ENCODE data around the gene FLOT2. TPM values are rescaled to one million over a fixed set of nuclear protein-coding genes. Genes with fewer than 3 reads are reported as not detected.
"Not testable (repeated sequence)": the region's sequence is repeated elsewhere in the genome, so short reads cannot be mapped to it uniquely, and the experiment has no call there.

Gene FLOT2
- total RNA-seq, 1 donor from 2014 or later, result 158 TPM

DNA sequence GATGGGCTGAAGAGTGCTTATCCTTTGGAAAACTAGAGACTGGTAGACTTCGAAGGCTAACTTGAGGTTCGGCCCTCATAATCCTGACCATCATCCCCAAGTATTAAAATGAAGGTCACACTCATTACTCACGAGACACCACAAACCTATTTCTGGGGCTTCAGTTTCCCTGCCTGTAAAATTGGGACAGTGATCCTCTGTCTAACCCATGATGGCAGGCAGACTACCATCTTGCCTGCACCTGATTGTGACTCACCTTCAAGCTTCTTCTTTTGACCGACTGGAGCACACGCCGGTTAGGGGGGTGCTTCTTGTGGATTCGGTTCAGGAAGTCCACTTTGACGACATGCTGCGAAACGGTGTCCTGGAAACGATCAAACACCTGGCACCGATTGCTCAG is 19.5 kb upstream of the FLOT2 start:
- DNase-seq (ENCODE audit: low read depth), result no peak

DNA sequence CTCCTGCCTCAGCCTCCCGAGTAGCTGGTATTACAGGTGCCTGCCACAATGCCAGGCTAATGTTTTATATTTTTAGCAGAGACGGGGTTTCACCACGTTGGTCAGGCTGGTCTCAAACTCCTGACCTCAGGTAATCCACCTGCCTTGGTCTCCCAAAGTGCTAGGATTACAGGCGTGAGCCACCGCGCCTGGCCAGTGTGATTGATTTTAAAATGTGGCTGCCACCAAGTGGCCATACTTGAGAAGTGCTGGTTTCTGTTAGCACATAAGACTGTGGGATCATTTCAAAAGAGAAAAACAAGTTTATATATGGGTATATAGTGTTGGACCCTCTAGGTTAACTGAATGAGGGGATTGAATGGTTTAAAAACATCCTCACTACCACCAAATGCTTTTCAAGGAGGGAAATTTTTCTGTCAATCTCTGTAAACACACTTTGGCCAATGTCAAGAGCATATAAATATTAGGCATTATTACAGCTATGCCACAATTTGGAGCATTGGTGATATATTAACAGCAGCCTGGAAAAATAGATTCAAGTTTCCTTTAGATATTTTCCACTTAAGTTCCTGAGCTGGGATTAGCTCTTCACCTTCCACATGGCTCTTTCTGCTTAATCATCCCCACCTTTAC is 18.9 kb upstream of the FLOT2 start:
- peak; percentile 54 for DNase-seq (ENCODE audit: low read depth)

- no peak for DNase-seq (ENCODE audit: low read depth)
Measured at GRCh38 chr17:28912938-28913333, 15.4 kb upstream of the FLOT2 start.

- DNase-seq (ENCODE audit: low read depth), result no peak
Measured at GRCh38 chr17:28912281-28912937, 14.9 kb upstream of the FLOT2 start.

DNA sequence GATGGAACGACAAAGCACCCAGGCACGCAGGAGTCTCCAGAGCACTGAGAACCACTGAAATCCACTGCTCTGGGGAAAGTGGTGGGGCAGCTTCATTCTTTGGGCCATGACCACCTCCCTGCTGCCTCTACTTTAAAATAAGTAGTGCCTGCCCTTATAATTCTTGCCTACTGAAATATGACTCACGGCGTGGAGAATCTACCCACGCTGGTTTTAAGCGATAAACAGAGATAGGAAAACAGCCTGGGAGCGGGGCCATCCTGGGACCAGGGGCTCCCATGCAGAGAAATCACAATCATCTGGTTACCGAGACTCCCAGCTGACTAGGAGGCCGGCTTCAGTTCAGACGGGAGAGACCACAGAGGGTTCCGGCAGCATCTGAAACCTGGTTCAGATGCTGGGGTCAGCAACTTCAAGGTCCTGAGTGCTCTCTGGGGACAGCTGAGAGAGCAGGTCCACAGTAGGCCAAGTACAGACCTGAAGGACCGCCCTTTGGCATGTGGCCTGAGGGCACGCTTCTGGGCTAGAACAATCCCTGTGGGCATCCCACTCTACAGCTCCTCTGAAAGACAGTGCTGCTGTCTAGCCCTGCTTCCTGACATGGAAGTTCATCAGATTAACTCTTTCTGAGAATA is 14.0 kb upstream of the FLOT2 start:
- DNase-seq (ENCODE audit: low read depth), result no peak

- no peak for DNase-seq (ENCODE audit: low read depth)
Measured at GRCh38 chr17:28910534-28910933, 13.0 kb upstream of the FLOT2 start.

DNA sequence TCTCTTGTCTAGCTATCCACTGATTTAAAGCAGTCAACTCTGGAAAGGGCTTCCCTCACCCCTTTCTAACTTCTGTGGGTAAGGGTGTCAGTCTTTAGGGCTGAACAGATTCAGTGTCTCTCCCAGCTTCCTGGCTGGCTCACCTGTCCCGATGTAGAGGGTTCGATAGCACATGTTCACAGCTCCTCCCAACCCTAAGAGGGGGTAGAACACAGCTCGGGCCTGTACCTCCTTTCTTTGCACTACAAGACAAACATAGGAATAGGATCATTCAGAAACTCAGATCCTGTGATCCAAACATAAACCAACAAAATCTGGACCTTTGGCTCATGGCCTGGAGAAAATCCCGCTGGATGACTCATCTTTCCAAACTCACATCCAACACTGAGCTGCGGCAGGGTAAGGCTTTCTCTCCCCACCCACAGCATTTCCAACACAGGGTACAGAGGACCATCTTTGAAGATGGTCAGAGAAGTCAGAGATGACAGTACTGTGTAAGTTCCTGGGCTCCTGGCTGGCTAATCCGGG is 11.2 kb upstream of the FLOT2 start:
- peak; percentile 36 for DNase-seq (ENCODE audit: low read depth)

DNA sequence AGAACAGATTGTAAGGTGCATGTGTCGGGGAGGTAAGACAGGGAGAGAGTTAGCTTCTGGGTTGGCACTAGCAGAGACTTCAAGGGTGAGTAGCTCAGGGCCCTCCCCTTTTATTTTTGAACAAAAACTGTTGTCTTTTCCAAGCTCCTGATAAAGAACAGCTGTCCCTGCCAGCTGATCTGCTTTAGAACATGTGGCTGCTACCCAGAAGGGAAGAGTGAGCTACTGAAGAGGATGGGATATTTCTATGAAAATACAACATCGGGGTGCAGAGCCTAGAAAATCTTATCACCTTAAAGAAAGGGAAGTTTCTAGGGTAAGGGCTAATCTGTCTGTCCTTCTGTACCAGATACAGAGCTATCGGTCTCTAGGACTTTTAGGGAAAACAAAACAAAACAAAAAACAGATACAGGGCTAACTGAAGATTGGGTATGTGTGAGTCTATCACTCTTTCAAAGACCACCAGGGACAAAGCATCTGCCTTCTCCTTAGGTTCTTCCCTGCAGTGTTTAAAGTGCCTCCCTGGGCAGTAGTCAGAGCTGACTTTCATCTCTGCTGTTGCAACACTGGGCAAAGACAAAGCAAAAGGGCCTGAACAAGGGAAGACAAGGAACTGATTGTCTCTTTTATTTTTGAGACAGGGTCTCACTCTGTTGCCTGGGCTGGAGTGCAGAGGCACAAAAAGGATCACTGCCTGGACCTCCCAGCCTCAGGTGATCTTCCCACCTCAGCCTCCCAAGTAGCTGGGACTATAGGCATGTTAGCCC is 10.4 kb upstream of the FLOT2 start:
- no peak for DNase-seq (ENCODE audit: low read depth)

DNA sequence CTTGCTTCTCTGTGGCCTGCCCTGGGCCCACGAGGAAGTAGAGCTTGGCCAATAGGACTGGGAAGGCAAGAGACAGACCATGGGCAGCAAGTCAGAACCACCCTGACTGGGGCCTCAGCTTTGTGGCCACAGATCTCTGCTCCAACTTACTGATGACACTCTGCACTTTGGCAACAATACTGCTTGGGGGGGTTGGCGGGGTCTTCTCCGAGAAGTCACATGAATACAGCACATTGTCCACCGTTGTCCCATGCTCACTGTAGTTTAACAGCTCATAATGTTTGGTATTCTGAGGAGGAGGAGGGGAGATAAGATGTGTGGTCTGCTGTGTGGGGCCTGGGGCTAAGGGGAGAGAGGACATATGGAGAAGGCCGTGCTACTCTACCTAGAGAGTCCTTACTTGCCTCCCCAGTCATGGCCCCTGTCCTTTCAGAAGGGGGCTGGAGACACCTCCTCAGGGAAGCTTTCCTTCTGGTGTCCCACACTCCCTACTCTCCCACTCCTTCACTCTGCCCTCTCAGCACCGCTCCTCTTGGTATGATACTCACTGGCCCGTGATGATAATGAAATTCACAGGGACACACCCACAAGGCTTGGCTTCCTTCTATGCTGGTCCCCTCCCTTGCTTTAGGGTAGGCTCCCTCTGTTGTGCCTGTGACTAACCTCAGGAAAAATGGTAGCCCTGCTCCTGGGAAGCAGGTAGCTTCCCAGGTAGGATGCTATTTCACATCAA is 9.3 kb upstream of the FLOT2 start:
- DNase-seq (ENCODE audit: low read depth), result no peak

DNA sequence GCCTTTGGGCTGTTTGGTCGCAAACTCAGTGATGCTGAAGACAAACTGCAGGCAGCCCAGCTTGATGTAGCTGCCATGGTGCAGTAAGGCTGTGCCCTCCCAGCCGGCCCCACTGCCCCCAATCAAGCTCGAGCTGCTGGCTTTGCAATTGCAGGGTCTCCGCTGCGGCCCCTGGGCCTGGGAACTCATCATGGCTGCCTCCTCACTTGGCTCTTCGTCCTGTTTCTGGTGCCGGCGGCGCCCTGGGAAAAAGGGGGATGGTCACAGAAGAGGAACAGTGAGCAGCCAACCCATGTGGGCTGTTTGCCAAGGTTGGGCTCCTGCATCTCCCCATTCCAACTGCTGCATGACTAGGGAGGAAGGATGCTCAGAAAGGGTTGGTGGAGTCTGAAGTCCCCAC is 8.7 kb upstream of the FLOT2 start:
- DNase-seq (ENCODE audit: low read depth), result no peak

DNA sequence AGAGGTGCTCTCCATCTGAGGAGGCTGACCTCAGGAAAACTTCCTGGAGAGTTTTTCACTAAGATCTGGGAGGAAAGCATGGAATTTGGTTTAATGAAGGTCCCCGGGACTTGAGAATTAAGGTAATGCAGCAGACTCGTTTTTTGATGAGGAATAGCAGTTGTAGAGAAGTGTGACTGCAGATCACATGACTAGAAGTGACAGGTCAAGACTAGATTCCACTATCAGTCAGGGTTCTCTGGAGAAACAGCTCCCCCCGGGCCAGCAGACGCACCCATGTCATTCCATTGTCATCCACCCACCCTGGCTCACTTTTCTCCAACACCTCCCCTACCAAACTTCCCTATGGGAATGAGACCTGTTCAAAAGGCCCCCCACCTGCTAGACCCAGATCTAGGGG is 7.3 kb upstream of the FLOT2 start:
- no peak for DNase-seq (ENCODE audit: low read depth)

GRCh38 chr17:28903546-28903841 is 6.0 kb upstream of the FLOT2 start:
- not testable (repeated sequence) for DNase-seq (ENCODE audit: low read depth)

DNA sequence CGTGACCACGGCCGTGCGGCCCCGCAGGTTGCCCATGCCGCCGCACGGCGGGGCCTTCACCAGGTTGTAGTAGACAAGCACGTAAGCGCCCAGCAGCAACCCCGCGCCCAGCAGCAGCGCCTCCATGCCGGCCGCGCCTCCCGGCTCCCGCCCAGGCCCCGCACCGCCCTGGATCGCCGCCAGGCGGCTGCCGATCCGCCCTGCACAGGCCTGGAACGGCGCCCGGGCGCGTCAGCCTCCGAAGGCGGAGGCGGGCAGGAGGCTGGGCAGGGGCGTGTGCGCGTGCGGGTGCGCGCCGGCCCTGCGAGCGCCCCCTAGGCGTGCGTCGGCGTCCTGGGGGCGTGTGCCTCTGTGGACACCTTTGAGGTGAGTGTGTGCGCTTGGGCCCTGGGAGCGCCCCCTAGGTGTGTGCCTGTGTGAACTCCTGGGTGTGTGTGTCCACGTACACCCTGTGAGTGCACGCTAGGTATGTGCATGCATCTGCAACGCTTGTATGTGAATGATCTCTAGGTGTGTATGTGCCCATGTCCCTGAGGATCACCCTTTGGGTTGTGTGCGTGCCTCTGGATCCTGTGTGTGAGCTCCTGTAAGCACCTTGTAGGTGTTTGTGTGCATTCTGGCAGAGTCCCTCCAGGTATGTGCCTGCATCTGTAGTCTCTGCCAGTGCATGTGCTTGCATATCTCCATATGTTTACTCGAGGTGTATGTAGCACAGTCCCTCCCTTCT is 5.4 kb upstream of the FLOT2 start, which contains the start of gene DHRS13:
TSS of gene DHRS13 (minus strand) at position 261 of the 727 bp plus-strand sequence. CDS start at position 126, 135 bp downstream.
- DNase-seq (ENCODE audit: low read depth), result peak; percentile 70

DNA sequence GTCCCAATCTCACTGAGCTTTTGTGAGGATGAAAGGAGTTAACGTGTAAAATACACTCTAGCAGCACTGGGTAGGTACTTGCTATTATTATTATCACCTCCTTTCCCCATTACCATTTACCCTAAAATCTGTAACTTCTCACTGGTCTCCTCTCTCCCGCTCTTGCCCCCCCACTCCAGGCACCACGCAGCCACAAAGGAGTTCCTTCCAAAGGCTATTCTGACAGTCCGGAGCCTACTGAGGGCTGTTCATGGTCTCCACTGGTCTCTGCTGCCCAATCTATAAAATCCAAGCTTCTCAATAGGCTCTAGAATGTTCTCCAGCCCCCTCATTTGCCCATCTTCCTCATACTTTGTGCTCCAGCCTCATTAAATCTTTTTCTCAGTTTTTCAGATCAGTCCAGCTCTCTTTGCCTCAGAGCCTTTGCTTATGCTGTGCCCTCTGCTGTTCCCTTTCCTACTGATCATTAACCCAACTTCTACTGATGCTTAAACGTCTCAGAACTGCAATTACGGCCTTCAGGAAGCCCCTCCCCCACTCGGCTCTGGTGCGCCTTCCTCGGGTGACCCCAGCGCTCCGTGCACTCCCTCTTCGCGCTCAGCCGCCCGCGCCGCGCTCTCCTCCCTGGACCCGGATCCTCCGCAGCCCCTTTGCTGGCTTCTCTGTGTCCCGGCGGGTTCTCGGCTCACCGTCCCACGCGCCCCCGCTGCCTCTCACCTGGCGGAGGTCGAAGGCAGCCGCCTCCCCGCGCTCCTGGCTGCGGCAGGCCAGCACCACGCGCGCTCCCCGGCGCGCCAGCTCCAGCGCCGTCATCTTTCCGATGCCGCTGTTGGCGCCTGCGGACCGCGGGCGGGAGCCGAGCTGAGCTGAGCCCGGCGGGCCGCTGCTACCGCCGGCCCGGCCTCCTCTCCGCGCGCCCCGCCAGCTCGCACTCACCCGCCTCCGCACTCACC is 4.6 kb upstream of the FLOT2 start:
- DNase-seq (ENCODE audit: low read depth), result peak; percentile 54

DNA sequence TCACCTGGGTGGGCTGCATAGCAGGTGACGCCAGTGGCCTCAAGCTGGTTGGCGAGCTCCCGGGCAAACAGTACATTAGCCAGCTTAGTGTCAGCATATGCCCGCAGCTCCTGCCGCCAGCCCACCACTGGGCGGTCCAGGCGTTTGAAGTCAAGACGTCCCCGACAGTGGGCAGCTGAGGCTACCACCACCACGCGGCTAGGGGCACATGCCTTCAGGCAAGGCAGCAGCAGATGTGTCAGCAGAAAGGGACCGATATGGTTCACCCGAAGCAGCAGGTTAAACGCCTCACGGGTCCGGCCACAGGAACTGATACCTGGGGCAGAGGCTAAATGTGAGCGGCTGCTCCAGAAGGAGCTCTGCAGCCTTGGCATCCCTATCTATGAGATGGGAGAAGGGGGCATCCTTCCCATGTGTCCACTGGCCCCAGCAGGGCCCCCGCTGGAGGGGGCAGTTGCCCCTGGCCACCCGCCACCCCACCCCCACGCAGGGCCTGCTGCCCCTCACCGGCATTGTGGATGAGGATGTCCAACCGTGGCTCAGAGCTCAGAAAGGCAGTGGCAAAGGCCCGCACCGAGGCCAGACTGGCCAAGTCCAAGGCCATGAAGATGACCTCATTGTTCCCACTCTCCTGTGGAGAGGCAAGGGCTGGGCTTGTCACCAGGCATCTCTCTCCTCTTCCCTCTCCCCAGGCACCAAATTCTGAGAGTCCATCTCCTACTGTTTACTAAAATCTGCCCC is 3.6 kb upstream of the FLOT2 start:
- DNase-seq (ENCODE audit: low read depth), result no peak

GRCh38 chr17:28899212-28899815 is 1.8 kb upstream of the FLOT2 start:
- DNase-seq (ENCODE audit: low read depth), result no peak

DNA sequence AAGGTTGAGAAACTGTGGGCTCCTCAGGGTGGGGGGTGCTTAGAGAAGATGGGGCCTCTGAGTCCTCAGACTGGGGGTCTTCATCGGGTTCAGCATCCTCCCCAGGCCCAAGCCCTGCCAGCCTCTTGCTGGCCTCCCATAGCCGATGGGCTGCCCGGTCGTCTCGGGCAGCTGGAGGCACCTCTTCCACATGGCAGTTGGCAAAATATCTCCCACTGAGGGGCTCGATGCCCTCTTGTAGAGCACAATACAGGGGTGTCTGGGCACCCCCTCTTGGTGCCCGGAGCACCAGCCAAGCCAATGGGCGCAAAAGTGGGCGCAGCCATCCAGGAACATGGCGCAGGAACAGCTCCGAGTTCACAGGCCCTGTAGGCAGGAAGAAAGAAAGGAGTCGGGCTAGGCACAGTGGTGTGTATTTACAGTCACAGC is 1.0 kb upstream of the FLOT2 start:
- DNase-seq (ENCODE audit: low read depth), result no peak

GRCh38 chr17:28897769-28898526 is 415 bp upstream of the FLOT2 start:
- no peak for DNase-seq (ENCODE audit: low read depth)

Data from renal cortical epithelial cell (primary cell).